AG10803 (cell line): ENCODE results near the gene C12orf43.

Source experiments
- DNase-seq: peaks from one replicate; pipeline ENCODE4 v3.0.0; 2010; ENCODE audit warnings: low read depth
- H3K4me3 ChIP-seq: 2 replicates; pipeline ENCODE4 v1.5.1; 2011; ENCODE audit warnings: mild to moderate bottlenecking, low read length, control low read depth
- TF ChIP-seq, protein P1 (sequence below): conservative IDR thresholded peaks from 2 replicates; pipeline ENCODE4 v1.5.1; 2011; ENCODE audit warnings: mild to moderate bottlenecking, low read length, control low read depth, inconsistent platforms

The C12orf43 gene

DNA sequence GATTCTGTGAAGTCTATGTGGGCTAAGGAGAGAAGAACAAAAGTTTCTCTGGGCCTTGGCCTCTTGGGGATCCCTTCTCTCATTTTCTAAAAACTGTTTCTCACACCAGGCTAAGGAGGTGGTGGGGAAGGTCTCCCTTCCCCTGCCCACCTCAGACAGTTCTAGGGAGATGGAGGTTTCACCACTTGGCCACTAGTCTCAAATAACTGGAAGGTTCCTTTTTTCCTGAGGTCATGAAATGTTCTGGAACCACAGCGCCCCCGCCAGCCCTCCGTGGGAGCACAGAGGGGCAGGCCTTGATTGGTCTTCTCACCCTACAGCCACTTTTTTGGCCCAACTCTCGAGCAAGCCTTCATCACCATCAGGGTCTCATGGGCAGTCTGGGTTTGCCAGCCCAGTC lies 12.6 kb downstream of the C12orf43 start:
- no peak overlapping the region for H3K4me3 ChIP-seq
- TF ChIP-seq, protein P1, sequence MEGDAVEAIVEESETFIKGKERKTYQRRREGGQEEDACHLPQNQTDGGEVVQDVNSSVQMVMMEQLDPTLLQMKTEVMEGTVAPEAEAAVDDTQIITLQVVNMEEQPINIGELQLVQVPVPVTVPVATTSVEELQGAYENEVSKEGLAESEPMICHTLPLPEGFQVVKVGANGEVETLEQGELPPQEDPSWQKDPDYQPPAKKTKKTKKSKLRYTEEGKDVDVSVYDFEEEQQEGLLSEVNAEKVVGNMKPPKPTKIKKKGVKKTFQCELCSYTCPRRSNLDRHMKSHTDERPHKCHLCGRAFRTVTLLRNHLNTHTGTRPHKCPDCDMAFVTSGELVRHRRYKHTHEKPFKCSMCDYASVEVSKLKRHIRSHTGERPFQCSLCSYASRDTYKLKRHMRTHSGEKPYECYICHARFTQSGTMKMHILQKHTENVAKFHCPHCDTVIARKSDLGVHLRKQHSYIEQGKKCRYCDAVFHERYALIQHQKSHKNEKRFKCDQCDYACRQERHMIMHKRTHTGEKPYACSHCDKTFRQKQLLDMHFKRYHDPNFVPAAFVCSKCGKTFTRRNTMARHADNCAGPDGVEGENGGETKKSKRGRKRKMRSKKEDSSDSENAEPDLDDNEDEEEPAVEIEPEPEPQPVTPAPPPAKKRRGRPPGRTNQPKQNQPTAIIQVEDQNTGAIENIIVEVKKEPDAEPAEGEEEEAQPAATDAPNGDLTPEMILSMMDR, result no peak
- DNase-seq, result no peak

DNA sequence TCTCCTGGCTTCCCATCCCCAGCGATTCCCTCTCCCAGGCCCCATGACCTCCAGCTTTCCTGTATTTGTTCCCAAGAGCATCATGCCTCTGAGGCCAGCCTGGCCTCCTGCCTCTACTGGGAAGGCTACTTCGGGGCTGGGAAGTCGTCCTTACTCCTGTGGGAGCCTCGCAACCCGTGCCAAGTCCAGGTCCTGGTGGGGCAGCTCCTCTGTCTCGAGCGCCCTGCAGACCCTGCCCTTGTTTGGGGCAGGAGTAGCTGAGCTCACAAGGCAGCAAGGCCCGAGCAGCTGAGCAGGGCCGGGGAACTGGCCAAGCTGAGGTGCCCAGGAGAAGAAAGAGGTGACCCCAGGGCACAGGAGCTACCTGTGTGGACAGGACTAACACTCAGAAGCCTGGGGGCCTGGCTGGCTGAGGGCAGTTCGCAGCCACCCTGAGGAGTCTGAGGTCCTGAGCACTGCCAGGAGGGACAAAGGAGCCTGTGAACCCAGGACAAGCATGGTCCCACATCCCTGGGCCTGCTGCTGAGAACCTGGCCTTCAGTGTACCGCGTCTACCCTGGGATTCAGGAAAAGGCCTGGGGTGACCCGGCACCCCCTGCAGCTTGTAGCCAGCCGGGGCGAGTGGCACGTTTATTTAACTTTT lies 14.3 kb downstream of the C12orf43 start:
- TF ChIP-seq, protein P1, result no peak
- H3K4me3 ChIP-seq, result no peak overlapping the region
- no peak for DNase-seq

DNA sequence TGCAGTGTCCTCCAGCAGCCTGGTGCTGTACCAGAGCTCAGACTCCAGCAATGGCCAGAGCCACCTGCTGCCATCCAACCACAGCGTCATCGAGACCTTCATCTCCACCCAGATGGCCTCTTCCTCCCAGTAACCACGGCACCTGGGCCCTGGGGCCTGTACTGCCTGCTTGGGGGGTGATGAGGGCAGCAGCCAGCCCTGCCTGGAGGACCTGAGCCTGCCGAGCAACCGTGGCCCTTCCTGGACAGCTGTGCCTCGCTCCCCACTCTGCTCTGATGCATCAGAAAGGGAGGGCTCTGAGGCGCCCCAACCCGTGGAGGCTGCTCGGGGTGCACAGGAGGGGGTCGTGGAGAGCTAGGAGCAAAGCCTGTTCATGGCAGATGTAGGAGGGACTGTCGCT lies 15.2 kb downstream of the C12orf43 start:
- no peak overlapping the region for H3K4me3 ChIP-seq
- TF ChIP-seq, protein P1, result no peak
- no peak for DNase-seq

DNA sequence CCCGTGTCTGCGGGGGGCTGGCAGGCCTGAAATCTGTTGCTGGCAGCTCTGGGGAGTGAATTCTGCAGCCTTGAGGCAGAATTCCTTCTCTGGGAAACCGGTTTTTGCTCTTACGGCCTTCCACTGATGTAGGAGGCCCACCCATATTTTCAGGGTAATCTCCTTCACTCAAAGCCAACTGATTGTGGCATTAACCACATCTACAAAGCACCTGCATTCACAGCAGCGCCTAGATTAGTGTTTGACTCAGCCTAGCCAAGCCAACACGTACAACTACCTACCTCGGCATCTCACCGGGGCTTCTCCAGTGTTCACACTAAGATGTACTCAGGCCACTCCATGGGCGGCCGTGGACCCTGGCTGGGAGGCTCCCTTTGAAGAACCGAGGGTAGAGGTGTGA lies 15.8 kb downstream of the C12orf43 start:
- DNase-seq, result no peak
- H3K4me3 ChIP-seq, result no peak overlapping the region
- TF ChIP-seq, protein P1, result no peak

DNA sequence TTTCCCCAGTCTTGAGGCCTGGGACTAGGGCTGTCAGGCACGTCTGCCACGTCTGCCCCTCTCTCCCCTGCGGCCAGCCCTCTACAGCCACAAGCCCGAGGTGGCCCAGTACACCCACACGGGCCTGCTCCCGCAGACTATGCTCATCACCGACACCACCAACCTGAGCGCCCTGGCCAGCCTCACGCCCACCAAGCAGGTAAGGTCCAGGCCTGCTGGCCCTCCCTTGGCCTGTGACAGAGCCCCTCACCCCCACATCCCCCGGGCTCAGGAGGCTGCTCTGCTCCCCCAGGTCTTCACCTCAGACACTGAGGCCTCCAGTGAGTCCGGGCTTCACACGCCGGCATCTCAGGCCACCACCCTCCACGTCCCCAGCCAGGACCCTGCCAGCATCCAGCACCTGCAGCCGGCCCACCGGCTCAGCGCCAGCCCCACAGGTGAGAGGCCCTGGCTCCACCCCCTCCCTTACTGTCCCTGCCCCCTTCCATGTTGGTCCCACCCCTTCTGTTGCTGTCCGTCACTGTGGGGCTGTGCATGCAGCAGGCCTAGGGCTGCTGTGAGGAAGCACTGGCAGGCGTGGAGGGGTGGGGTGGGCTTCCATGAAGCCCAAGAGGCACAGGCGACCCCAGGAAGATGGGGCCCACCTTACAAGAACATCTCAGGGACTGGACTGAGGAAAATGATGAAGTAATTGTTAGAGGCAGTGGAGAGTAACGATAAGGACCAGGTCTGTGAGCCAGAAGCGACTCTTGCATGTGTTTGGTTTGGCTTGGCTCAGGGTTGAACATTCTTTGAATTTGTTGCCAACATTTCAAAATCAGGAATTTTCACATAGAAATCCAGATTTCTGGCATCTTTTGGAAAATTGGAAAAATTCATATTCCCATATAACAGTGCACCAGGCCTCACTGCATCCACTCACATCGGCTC lies 16.8 kb downstream of the C12orf43 start:
- TF ChIP-seq, protein P1, result no peak
- H3K4me3 ChIP-seq, result no peak overlapping the region
- DNase-seq, result peak; percentile 56

DNA sequence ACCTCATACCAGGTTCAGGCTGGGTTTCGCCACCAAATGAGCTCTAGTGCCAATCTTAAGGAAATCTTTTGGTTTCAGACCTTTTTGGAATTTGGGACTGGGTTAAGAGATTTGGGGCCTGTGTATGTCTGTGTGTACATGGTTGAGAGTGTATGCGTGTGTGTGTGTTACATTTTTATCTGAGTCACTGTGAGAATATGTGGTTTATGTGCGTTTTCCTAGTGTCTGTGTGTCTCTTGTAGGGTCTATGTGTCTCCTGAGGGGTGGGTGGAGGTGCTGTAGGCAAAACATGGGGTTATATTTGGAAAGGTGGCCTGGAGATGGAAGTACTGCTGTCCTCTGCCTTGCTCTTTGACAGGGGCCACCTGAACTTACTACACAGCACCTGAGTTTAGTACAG lies 17.9 kb downstream of the C12orf43 start:
- TF ChIP-seq, protein P1, result no peak
- peak; percentile 9 for DNase-seq
- no peak overlapping the region for H3K4me3 ChIP-seq

DNA sequence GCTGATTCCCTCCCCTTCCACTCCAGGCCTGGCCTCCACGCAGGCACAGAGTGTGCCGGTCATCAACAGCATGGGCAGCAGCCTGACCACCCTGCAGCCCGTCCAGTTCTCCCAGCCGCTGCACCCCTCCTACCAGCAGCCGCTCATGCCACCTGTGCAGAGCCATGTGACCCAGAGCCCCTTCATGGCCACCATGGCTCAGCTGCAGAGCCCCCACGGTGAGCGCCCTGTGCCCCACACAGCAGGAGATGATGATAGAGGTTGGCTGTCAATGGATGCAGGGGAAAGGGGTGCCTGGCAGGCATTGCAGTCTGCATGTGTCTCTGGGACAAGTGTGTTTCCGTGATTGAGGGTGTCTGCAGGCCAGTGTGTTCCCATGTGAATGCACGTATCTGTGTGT lies 18.8 kb downstream of the C12orf43 start:
- H3K4me3 ChIP-seq, result no peak overlapping the region
- TF ChIP-seq, protein P1, result no peak
- no peak for DNase-seq
